SK-N-SH (cell line): ENCODE measurements around the gene PIP4K2A. TPM values are rescaled to one million over a fixed set of nuclear protein-coding genes. Genes with fewer than 3 reads are reported as not detected.
A peak's percentile ranks its signal among the peaks of the same experiment; 100 is the strongest.

Experiments
- CTCF ChIA-PET: fragments of 300-600, 350-600 bp; formaldehyde crosslinking; extraction: SDS; loops from one replicate; lab custom pipeline; 2021; lab: Yijun Ruan, JAX
- POLR2A ChIA-PET: fragments of 350-600 bp; sonication (Branson Sonifier 250); formaldehyde crosslinking; extraction: SDS; loops from one replicate; lab custom pipeline; 2020; ENCODE audit warnings: antibody characterized with exemption, inconsistent platforms; lab: Yijun Ruan, JAX
- DNase-seq: peaks from one replicate; pipeline ENCODE4 v3.0.0; 2012
- H2AFZ ChIP-seq: fragments of 200-600 bp; sonication (generic); 2 replicates; pipeline ENCODE4 v1.8.1; 2016; ENCODE audit warnings: antibody characterized with exemption, mild to moderate bottlenecking, low read depth
- H3F3A ChIP-seq: fragments of 200-600 bp; sonication (generic); replicated peaks from 2 replicates; pipeline ENCODE3; 2016; ENCODE audit warnings: antibody characterized with exemption, mild to moderate bottlenecking; ENCODE audit not compliant: insufficient read depth
- H3K27ac ChIP-seq, 2 experiments: fragments of 200-500 bp in 1 of 2; fragments of 200-600 bp in 1 of 2; sonication (Bioruptor generic) in 1 of 2; sonication (generic), shearing (Covaris generic) in 1 of 2; 2 replicates each; pipeline versions ENCODE4 v1.5.1 to v1.6.1; 2014 to 2016; ENCODE audit warnings: low read depth in 2 of 2, inconsistent platforms in 1 of 2, low read length in 1 of 2, mild to moderate bottlenecking in 1 of 2, mixed read lengths in 1 of 2
- H3K27me3 ChIP-seq: fragments of 200-600 bp; sonication (generic), shearing (Covaris generic); 2 replicates; pipeline ENCODE4 v1.6.1; 2016; ENCODE audit warnings: mixed run types; ENCODE audit not compliant: insufficient read depth
- H3K36me3 ChIP-seq, 2 experiments: fragments of 200-500 bp in 1 of 2; fragments of 200-600 bp in 1 of 2; sonication (Bioruptor generic) in 1 of 2; sonication (generic) in 1 of 2; replicated peaks in 1 of 2; 2 replicates each; pipeline versions ENCODE3 to v1.5.1; 2014 to 2016; ENCODE audit warnings: low read length in 1 of 2, mild to moderate bottlenecking in 1 of 2; ENCODE audit not compliant: insufficient read depth in 2 of 2, control insufficient read depth in 1 of 2
- H3K4me1 ChIP-seq, 2 experiments: fragments of 200-500 bp in 1 of 2; fragments of 200-600 bp in 1 of 2; sonication (Bioruptor generic) in 1 of 2; sonication (generic), shearing (Covaris generic) in 1 of 2; 2 replicates each; pipeline versions ENCODE4 v1.5.1 to v1.6.1; 2014 to 2016; ENCODE audit warnings: low read depth in 1 of 2, low read length in 1 of 2, mixed run types in 1 of 2; ENCODE audit not compliant: insufficient read depth in 2 of 2, control insufficient read depth in 1 of 2
- H3K4me2 ChIP-seq: fragments of 200-600 bp; sonication (generic), shearing (Covaris generic); 2 replicates; pipeline ENCODE4 v1.6.1; 2017; ENCODE audit warnings: mixed run types
- H3K4me3 ChIP-seq, 2 experiments: fragments of 200-500 bp in 1 of 2; fragments of 200-600 bp in 1 of 2; sonication (Bioruptor generic) in 1 of 2; sonication (generic), shearing (Covaris generic) in 1 of 2; 2 replicates each; pipeline versions ENCODE4 v1.5.1 to v1.8.1; 2014 to 2016; ENCODE audit warnings: low read depth in 2 of 2, inconsistent platforms in 1 of 2, low read length in 1 of 2, mild to moderate bottlenecking in 1 of 2, mixed read lengths in 1 of 2, moderate library complexity in 1 of 2
- H3K79me2 ChIP-seq: fragments of 200-600 bp; sonication (generic); 2 replicates; pipeline ENCODE4 v1.8.1; 2017; ENCODE audit warnings: mild to moderate bottlenecking; ENCODE audit not compliant: insufficient read depth
- H3K9ac ChIP-seq: fragments of 200-600 bp; sonication (generic); 2 replicates; pipeline ENCODE4 v1.6.1; 2017; ENCODE audit warnings: mixed run types
- H3K9me2 ChIP-seq: fragments of 200-600 bp; sonication (generic); 2 replicates; pipeline ENCODE4 v1.6.1; 2017; ENCODE audit warnings: mixed run types
- H3K9me3 ChIP-seq: fragments of 200-600 bp; sonication (generic); 2 replicates; pipeline ENCODE4 v1.6.1; 2017; ENCODE audit warnings: mixed run types, mild to moderate bottlenecking, moderate library complexity
- H4K20me1 ChIP-seq: fragments of 200-600 bp; sonication (generic); 2 replicates; pipeline ENCODE4 v1.6.1; 2017; ENCODE audit warnings: mild to moderate bottlenecking, mixed run types; ENCODE audit not compliant: insufficient read depth
- CTCF ChIP-seq: fragments of 200-600 bp; sonication (generic); IDR thresholded peaks from 2 replicates; pipeline ENCODE4 v1.6.1; 2017; ENCODE audit warnings: antibody characterized with exemption, mild to moderate bottlenecking, moderate library complexity
- EZH2phosphoT487 ChIP-seq: fragments of 200-600 bp; sonication (generic); IDR thresholded peaks from 2 replicates; pipeline ENCODE4 v1.6.1; 2017; ENCODE audit warnings: low read depth, mixed run types, mild to moderate bottlenecking, antibody characterized with exemption, moderate library complexity, borderline replicate concordance
- FOSL2 ChIP-seq: IDR thresholded peaks from 2 replicates; pipeline ENCODE4 v1.4.0; 2012; ENCODE audit warnings: low read depth, mild to moderate bottlenecking, moderate library complexity, borderline replicate concordance
- GABPA ChIP-seq: IDR thresholded peaks from 2 replicates; pipeline ENCODE4 v1.4.0; 2012; ENCODE audit warnings: low read depth, mild to moderate bottlenecking
- GATA2 ChIP-seq: sonication (generic); formaldehyde crosslinking; IDR thresholded peaks from 2 replicates; pipeline ENCODE4 v1.5.0; 2020; ENCODE audit warnings: mild to moderate bottlenecking, missing genetic modification reagents
- MEF2A ChIP-seq: IDR thresholded peaks from 2 replicates; pipeline ENCODE4 v1.4.0; 2012; ENCODE audit warnings: low read depth, borderline replicate concordance
- NRF1 ChIP-seq: IDR thresholded peaks from 2 replicates; pipeline ENCODE4 v1.6.1; 2012; ENCODE audit warnings: low read depth, mild to moderate bottlenecking, low read length
- POLR2AphosphoS5 ChIP-seq: IDR thresholded peaks from 2 replicates; pipeline ENCODE4 v1.6.1; 2012; ENCODE audit warnings: low read depth, low read length
- SIN3A ChIP-seq: IDR thresholded peaks from 2 replicates; pipeline ENCODE4 v1.6.1; 2012; ENCODE audit warnings: low read depth, mild to moderate bottlenecking, low read length, moderate library complexity, borderline replicate concordance
- TCF12 ChIP-seq: IDR thresholded peaks from 2 replicates; pipeline ENCODE4 v1.4.0; 2012
- USF2 ChIP-seq: fragments of 150-350 bp; IDR thresholded peaks from 2 replicates; pipeline ENCODE4 v1.6.1; 2017; ENCODE audit warnings: antibody characterized with exemption, low read length, low read depth, borderline replicate concordance
- WGBS: methylation state at CpG from one replicate; pipeline ENCODE4 v1.1.6; 2017; ENCODE audit warnings: low lambda C conversion rate; 5-methylcytosine and 5-hydroxymethylcytosine counted together
- polyA plus RNA-seq, 3 experiments: library from polyadenylated mRNA; depleted of rRNA; stranded (reverse); fragments of >200 nt; gene quantifications; 2 replicates each; pipeline ENCODE4 v1.2.3, GENCODE V29; 2012
- TF ChIP-seq, protein P1 (sequence below): IDR thresholded peaks from 2 replicates; pipeline ENCODE4 v1.6.1; 2012; ENCODE audit warnings: mild to moderate bottlenecking, low read depth, low read length, moderate library complexity

Gene PIP4K2A
- polyA plus RNA-seq, 1 of the 3 experiments (the other 2 are of a cell fraction), result 10.8 TPM

- Histone ChIP-seq H3K9me3 (no peaks in the 10 kb centered on the region), H3K79me2 (peaks cover 62% of the 10 kb centered on the region; the same call in 1 of the 2 replicates), H4K20me1 (no peaks in the 10 kb centered on the region; the same call in 1 of the 2 replicates), H3K27me3 (no peaks in the 10 kb centered on the region), H3K4me2 (peak overlapping the region; percentile 53; the same call in 1 of the 2 replicates), H3K9me2 (no peaks in the 10 kb centered on the region), H3K36me3 (no peaks in the 10 kb centered on the region), H3F3A (peaks cover 45% of the 10 kb centered on the region), H2AFZ (no peak overlapping the region), H3K9ac (no peak overlapping the region; the same call in 1 of the 2 replicates), H3K27ac (peak overlapping the region; percentile 71 to 89), H3K4me1 (peaks cover 36 to 57% of the 10 kb centered on the region in 2 experiments), H3K4me3 (no peak overlapping the region; a peak in 1 of 4 replicates)
- 64% methylated on average over 3 of the region's 3 CpGs for WGBS
- ChIA-PET POLR2A (no interaction called here), CTCF (no interaction called here)
- DNase-seq, result no peak
- TF ChIP-seq CTCF (peak; percentile 40; the same call in 1 of the 2 replicates), POLR2AphosphoS5 (no peak), USF2 (no peak), FOSL2 (no peak), MEF2A (no peak), GATA2 (no peak)
These were observed 96.9 kb downstream of the PIP4K2A start for GRCh38 chr10:22617516-22617915.

DNA sequence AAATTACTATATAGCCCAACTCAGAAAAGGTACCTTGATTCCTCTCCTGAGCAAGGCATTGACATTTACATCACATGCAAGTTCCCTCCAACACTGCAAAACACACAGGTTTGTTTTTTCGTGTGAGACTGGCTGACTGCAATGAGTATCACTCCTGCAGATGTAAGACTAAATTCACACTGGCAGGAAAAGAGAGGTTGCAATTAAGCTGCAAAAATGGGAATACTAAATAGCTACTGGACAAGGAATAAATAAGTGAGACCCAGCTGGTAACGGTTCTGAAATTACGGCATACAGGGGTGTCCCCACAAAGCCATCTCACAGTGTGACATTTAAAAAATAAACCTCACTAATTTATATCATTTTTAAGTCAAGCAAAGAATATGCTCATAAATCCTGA lies 97.3 kb downstream of the PIP4K2A start:
- H3K4me2 ChIP-seq, result no peak overlapping the region
- H3K27ac ChIP-seq, result peak overlapping the region; percentile 71 to 89; a peak in 2 of 4 replicates
- POLR2A ChIA-PET, result no interaction called here
- no peak overlapping the region for H3K4me3 ChIP-seq
- CTCF ChIA-PET, result no interaction called here
- no peak for DNase-seq
- no peak overlapping the region for H3K9ac ChIP-seq
- peaks cover 45% of the 10 kb centered on the region for H3F3A ChIP-seq
- 93% methylated on average over 3 of the region's 3 CpGs for WGBS
- no peak overlapping the region for H2AFZ ChIP-seq
- TF ChIP-seq TCF12, result no peak
- no peak for TF ChIP-seq SIN3A
- no peak for TF ChIP-seq NRF1
- TF ChIP-seq, protein P1, sequence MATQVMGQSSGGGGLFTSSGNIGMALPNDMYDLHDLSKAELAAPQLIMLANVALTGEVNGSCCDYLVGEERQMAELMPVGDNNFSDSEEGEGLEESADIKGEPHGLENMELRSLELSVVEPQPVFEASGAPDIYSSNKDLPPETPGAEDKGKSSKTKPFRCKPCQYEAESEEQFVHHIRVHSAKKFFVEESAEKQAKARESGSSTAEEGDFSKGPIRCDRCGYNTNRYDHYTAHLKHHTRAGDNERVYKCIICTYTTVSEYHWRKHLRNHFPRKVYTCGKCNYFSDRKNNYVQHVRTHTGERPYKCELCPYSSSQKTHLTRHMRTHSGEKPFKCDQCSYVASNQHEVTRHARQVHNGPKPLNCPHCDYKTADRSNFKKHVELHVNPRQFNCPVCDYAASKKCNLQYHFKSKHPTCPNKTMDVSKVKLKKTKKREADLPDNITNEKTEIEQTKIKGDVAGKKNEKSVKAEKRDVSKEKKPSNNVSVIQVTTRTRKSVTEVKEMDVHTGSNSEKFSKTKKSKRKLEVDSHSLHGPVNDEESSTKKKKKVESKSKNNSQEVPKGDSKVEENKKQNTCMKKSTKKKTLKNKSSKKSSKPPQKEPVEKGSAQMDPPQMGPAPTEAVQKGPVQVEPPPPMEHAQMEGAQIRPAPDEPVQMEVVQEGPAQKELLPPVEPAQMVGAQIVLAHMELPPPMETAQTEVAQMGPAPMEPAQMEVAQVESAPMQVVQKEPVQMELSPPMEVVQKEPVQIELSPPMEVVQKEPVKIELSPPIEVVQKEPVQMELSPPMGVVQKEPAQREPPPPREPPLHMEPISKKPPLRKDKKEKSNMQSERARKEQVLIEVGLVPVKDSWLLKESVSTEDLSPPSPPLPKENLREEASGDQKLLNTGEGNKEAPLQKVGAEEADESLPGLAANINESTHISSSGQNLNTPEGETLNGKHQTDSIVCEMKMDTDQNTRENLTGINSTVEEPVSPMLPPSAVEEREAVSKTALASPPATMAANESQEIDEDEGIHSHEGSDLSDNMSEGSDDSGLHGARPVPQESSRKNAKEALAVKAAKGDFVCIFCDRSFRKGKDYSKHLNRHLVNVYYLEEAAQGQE, result no peak
- TF ChIP-seq GABPA, result no peak
- no peak for TF ChIP-seq FOSL2
- no peak for TF ChIP-seq EZH2phosphoT487
- H3K4me1 ChIP-seq, result peaks cover 36 to 57% of the 10 kb centered on the region in 2 experiments
- H3K79me2 ChIP-seq, result peaks cover 57% of the 10 kb centered on the region; the same call in 1 of the 2 replicates
- H3K9me3 ChIP-seq, result no peaks in the 10 kb centered on the region
- H3K36me3 ChIP-seq, result no peaks in the 10 kb centered on the region
- no peaks in the 10 kb centered on the region; the same call in 1 of the 2 replicates for H4K20me1 ChIP-seq
- no peaks in the 10 kb centered on the region for H3K9me2 ChIP-seq
- H3K27me3 ChIP-seq, result no peaks in the 10 kb centered on the region
